T-helper 2 cell treated with Interferon-gamma antibody and Interleukin-4, amounts not matched to agents 100 ng/mL and 5 ng/mL, for 36 hours (primary cell): ENCODE measurements around the gene GALNT9. TPM values are rescaled to one million over a fixed set of nuclear protein-coding genes. Genes with fewer than 3 reads are reported as not detected.
"Not testable (repeated sequence)": the region's sequence is repeated elsewhere in the genome, so short reads cannot be mapped to it uniquely, and the experiment has no call there.

Experiments
- intact Hi-C: fragments of 100-400 bp; cut with micrococcal nuclease; formaldehyde crosslinking; loops from one replicate; pipeline ENCODE4 v1.15.1; 2023
- total RNA-seq: library from RNA; stranded (reverse); gene quantifications from 2 replicates; pipeline ENCODE4 v1.2.3, GENCODE V29; 2022

The GALNT9 gene
- total RNA-seq, 1 donor from 2014 or later, result not detected

- intact Hi-C loops, result not testable (repeated sequence)
Observed at GRCh38 chr12:132358241-132359225, 29.1 kb upstream of the GALNT9 start.

GRCh38 chr12:132357623-132358186 lies 28.3 kb upstream of the GALNT9 start:
- intact Hi-C loops, result no loop called here

- intact Hi-C loops, result no loop called here
Observed at GRCh38 chr12:132356691-132357622, 27.6 kb upstream of the GALNT9 start.

GRCh38 chr12:132355742-132356681 lies 26.6 kb upstream of the GALNT9 start:
- intact Hi-C loops, result no loop called here

GRCh38 chr12:132354982-132355680 lies 25.7 kb upstream of the GALNT9 start:
- intact Hi-C loops, result no loop called here

- intact Hi-C loops, result no loop called here
Observed at GRCh38 chr12:132354211-132354981, 25.0 kb upstream of the GALNT9 start.

GRCh38 chr12:132353811-132354210 lies 24.4 kb upstream of the GALNT9 start:
- intact Hi-C loops, result no loop called here

GRCh38 chr12:132352896-132353800 lies 23.8 kb upstream of the GALNT9 start:
- intact Hi-C loops, result no loop called here

- intact Hi-C loops, result no loop called here
Observed at GRCh38 chr12:132351751-132352495, 22.5 kb upstream of the GALNT9 start.

- intact Hi-C loops, result no loop called here
Observed at GRCh38 chr12:132349501-132350131, 20.2 kb upstream of the GALNT9 start.

- intact Hi-C loops, result no loop called here
Observed at GRCh38 chr12:132348176-132348575, 18.8 kb upstream of the GALNT9 start.

GRCh38 chr12:132347176-132347855 lies 17.9 kb upstream of the GALNT9 start:
- intact Hi-C loops, result no loop called here

- intact Hi-C loops, result no loop called here
Observed at GRCh38 chr12:132346471-132347175, 17.2 kb upstream of the GALNT9 start.

GRCh38 chr12:132345561-132346200 lies 16.3 kb upstream of the GALNT9 start:
- intact Hi-C loops, result no loop called here

GRCh38 chr12:132345126-132345525 lies 15.7 kb upstream of the GALNT9 start:
- intact Hi-C loops, result no loop called here
